ENCODE measurements around the gene CDH1. TPM values are rescaled to one million over a fixed set of nuclear protein-coding genes. Genes with fewer than 3 reads are reported as not detected.

Gene CDH1
- total RNA-seq, 1 donor from 2014 or later: 56.8 TPM

DNA sequence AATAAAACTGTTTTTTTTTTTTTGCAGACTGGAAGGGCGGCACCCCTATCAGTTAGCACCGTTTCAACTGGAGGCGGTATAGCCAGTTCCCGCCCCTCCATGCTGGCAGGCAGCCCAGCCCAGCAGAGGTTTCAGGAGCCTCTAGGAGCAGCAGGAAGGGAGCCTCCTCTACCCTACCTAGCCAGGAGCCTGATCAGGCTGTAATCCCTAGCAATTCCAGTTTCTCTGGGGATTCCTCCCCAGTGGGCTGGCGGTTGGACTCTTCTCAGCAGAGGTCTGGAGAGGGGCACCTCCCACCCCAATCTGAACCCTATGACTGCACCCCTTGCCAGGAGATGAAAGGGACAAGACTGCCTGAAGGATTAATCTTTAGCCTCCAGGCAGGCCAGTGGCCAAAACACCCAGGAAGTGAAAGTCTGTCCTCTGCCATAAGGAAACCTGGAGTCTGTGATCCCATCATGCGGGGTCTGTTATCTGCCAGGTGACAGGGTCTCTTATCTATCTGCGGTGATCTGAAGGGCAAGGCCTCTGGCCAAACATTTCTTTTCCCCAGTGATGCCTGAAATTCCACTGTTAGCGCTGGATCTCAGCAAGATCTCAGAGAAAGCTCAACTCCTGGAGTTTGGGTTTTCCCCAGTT, 4.9 kb upstream of the CDH1 start:
- no peak for DNase-seq (ENCODE audit: low read depth)
- no peak overlapping the region for H3K4me3 ChIP-seq (ENCODE audit: low read depth, low read length)
- TF ChIP-seq, protein P1, sequence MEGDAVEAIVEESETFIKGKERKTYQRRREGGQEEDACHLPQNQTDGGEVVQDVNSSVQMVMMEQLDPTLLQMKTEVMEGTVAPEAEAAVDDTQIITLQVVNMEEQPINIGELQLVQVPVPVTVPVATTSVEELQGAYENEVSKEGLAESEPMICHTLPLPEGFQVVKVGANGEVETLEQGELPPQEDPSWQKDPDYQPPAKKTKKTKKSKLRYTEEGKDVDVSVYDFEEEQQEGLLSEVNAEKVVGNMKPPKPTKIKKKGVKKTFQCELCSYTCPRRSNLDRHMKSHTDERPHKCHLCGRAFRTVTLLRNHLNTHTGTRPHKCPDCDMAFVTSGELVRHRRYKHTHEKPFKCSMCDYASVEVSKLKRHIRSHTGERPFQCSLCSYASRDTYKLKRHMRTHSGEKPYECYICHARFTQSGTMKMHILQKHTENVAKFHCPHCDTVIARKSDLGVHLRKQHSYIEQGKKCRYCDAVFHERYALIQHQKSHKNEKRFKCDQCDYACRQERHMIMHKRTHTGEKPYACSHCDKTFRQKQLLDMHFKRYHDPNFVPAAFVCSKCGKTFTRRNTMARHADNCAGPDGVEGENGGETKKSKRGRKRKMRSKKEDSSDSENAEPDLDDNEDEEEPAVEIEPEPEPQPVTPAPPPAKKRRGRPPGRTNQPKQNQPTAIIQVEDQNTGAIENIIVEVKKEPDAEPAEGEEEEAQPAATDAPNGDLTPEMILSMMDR (conservative IDR thresholded peaks at IDR 0.05; ENCODE audit: low read depth, low read length): no peak

DNA sequence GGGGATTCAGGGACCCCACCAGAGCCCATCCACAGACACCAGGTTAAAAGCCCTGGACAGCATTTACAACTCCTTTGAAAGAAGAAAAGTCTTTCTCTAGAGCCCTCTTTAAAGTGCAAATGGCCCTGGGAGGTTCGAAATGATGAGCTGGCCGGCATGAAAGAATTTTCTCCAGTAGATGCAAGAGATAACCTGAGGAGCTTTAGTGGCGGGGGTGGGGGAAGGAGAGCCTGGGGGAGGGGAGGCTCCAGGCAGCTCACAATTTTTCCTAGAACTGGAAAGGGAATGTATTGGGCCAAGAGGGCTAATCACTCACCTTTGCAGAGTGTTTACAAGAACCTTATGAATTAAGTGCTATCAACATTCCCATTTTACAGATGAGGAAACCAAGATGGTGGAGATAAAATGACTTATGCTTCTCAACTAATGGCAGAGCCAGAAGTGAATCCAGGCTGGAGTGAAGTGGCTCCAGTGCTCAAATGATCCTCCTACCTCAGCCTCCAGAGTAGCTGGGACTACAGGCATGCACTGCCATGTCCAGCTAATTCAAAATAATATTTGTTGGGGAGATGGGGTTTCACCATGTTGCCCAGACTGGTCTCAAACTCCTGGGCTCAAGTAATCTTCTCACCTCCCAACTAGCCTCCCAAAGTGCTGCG, 4.2 kb upstream of the CDH1 start:
- no peak overlapping the region for H3K4me3 ChIP-seq (ENCODE audit: low read depth, low read length)
- no peak for DNase-seq (ENCODE audit: low read depth)
- TF ChIP-seq, protein P1 (conservative IDR thresholded peaks at IDR 0.05; ENCODE audit: low read depth, low read length): no peak

DNA sequence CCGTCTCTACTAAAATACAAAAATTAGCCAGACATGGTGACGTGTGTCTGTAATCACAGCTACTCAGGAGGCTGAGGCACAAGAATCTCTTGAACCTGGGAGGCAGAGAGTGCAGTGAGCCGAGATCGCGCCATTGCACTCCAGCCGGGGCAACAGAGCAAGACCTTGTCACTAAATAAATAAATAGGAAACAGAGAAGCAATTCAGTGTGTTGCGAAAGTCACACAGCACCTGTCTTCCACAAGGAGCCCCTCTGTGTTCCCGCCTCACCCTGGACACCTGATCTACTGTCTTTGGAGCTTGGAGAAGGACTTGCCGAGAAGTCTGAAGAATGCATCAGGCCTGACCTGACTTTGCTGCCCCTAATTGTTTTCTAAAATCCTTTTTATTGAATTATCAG, 3.5 kb upstream of the CDH1 start:
- DNase-seq (ENCODE audit: low read depth): no peak
- TF ChIP-seq, protein P1 (conservative IDR thresholded peaks at IDR 0.05; ENCODE audit: low read depth, low read length): no peak
- H3K4me3 ChIP-seq (ENCODE audit: low read depth, low read length): no peak overlapping the region

DNA sequence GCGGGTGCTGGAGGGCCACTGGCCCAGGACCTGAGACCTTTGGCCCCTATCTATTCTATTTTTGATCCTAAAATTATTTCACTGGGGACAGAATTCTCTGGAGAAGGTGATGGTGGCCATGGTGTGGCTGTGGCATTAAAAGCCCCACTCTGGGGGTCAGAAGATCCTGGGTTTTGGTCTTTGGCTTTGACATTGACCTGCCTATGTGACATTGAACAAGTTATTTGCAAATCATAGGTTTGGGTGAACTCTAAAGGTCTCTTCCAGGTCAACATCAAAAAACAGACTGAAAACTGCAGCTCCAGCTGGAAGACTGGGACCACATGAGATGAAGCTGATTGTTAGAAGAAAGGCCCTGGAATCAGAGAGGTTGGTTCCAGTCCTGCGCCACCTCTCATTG, 2.3 kb upstream of the CDH1 start:
- TF ChIP-seq, protein P1 (conservative IDR thresholded peaks at IDR 0.05; ENCODE audit: low read depth, low read length): no peak
- no peak overlapping the region for H3K4me3 ChIP-seq (ENCODE audit: low read depth, low read length)
- no peak for DNase-seq (ENCODE audit: low read depth)

DNA sequence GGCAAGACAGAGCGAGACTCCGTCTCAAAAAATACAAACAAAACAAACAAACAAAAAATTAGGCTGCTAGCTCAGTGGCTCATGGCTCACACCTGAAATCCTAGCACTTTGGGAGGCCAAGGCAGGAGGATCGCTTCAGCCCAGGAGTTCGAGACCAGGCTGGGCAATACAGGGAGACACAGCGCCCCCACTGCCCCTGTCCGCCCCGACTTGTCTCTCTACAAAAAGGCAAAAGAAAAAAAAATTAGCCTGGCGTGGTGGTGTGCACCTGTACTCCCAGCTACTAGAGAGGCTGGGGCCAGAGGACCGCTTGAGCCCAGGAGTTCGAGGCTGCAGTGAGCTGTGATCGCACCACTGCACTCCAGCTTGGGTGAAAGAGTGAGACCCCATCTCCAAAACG, 531 bp upstream of the CDH1 start:
- no peak overlapping the region for H3K4me3 ChIP-seq (ENCODE audit: low read depth, low read length)
- TF ChIP-seq, protein P1 (conservative IDR thresholded peaks at IDR 0.05; ENCODE audit: low read depth, low read length): no peak
- DNase-seq (ENCODE audit: low read depth): no peak

DNA sequence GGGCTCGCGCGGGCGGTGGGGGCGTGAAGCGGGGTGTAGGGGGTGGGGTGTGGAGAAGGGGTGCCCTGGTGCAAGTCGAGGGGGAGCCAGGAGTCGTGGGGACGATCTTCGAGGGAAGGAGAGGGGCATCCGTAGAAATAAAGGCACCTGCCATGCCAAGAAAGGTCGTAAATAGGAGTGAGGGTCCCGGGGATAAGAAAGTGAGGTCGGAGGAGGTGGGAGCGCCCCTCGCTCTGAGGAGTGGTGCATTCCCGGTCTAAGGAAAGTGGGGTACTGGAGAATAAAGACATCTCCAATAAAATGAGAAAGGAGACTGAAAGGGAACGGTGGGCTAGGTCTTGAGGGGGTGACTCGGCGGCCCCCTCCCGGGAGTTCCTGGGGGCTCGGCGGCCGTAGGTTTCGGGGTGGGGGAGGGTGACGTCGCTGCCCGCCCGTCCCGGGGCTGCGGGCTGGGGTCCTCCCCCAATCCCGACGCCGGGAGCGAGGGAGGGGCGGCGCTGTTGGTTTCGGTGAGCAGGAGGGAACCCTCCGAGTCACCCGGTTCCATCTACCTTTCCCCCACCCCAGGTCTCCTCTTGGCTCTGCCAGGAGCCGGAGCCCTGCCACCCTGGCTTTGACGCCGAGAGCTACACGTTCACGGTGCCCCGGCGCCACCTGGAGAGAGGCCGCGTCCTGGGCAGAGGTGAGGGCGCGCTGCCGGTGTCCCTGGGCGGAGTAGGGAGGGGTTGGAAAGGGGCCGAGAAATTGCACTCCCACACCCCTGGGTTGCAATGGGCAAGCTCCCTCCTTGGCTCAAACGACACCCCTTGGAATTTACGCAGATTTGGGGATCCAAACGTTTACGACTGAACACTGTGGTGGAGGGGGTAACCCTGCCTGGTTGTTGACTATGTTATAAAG, 888 bp downstream of the CDH1 start:
- TF ChIP-seq, protein P1 (conservative IDR thresholded peaks at IDR 0.05; ENCODE audit: low read depth, low read length): peak; percentile 29
- DNase-seq (ENCODE audit: low read depth): no peak
- H3K4me3 ChIP-seq (ENCODE audit: low read depth, low read length): peak overlapping the region; percentile 50

All from epithelial cell of proximal tubule (primary cell).